HCT116 (cell line): ENCODE results near the gene POU1F1.

Experiments
- EGR1 ChIP-seq: IDR thresholded peaks from 2 replicates; pipeline ENCODE4 v1.6.1; 2012; ENCODE audit warnings: low read depth
- FOSL1 ChIP-seq: IDR thresholded peaks from 2 replicates; pipeline ENCODE4 v1.6.1; 2012; ENCODE audit warnings: low read depth
- POLR2A ChIP-seq: IDR thresholded peaks from 2 replicates; pipeline ENCODE4 v1.7.0; 2011; ENCODE audit warnings: borderline replicate concordance; ENCODE audit not compliant: insufficient read depth, insufficient read length; ENCODE audit errors: extremely low read depth
- RAD21 ChIP-seq: IDR thresholded peaks from 2 replicates; pipeline ENCODE4 v1.6.1; 2012; ENCODE audit warnings: low read depth, mild to moderate bottlenecking
- SP1 ChIP-seq: IDR thresholded peaks from 2 replicates; pipeline ENCODE4 v1.6.1; 2012; ENCODE audit warnings: low read depth
- SRF ChIP-seq: IDR thresholded peaks from 2 replicates; pipeline ENCODE4 v1.6.1; 2012; ENCODE audit warnings: low read depth
- TCF7L2 ChIP-seq: IDR thresholded peaks from 2 replicates; pipeline ENCODE4 v1.7.0; 2011; ENCODE audit warnings: borderline replicate concordance, inconsistent platforms; ENCODE audit not compliant: insufficient read depth, insufficient read length; ENCODE audit errors: extremely low read depth
- YY1 ChIP-seq: IDR thresholded peaks from 2 replicates; pipeline ENCODE4 v1.6.1; 2011; ENCODE audit warnings: low read length, low read depth, moderate library complexity, mild to moderate bottlenecking; ENCODE audit not compliant: insufficient replicate concordance; ENCODE audit errors: extremely low read depth
- TF ChIP-seq, protein P1 (sequence below), 3 experiments: fragments of 200-600 bp in 1 of 3; sonication (generic) in 1 of 3; IDR thresholded peaks in 2 of 3; conservative IDR thresholded peaks in 1 of 3; 2 replicates each; pipeline ENCODE4 v1.5.1; 2012 to 2017; ENCODE audit warnings: low read depth in 2 of 3, low read length in 2 of 3, antibody characterized with exemption in 1 of 3, borderline replicate concordance in 1 of 3, control low read depth in 1 of 3, mild to moderate bottlenecking in 1 of 3, mixed read lengths in 1 of 3, mixed run types in 1 of 3, moderate library complexity in 1 of 3; ENCODE audit not compliant: insufficient read depth in 1 of 3
- TF ChIP-seq, protein P2 (sequence below): IDR thresholded peaks from 2 replicates; pipeline ENCODE4 v1.6.1; 2012; ENCODE audit warnings: low read depth

DNA sequence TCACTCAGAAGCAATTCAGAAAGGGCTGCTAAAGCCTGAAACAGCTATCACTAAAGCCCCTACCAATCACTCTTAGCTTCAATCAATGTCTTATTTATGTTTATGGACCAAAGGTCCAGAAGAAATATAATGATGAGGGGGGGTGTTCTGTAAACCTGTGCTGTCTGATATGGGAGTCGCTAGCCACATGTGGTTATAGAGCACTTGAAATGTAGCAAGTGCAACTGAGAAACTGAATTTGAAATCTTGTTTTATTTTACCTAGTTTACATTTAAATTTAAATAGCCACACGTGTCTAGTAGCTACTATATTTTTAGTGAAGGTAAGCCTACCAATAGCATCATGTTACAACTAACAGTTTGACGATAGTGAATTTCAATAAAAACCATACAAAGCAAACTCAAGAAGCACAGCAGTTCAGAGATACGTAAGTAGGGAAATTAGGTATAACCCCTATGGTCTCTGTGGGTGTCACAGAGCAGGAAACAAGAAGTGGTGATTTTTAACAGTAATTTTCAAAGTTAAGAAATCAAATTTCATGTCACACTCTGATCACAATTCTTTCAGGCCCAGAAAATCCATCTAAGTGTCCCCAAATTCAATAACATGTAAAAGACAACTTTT is 3.6 kb downstream of the POU1F1 start:
- TF ChIP-seq EGR1 = no peak
- no peak for TF ChIP-seq TCF7L2
- no peak for TF ChIP-seq SRF
- TF ChIP-seq, protein P1, sequence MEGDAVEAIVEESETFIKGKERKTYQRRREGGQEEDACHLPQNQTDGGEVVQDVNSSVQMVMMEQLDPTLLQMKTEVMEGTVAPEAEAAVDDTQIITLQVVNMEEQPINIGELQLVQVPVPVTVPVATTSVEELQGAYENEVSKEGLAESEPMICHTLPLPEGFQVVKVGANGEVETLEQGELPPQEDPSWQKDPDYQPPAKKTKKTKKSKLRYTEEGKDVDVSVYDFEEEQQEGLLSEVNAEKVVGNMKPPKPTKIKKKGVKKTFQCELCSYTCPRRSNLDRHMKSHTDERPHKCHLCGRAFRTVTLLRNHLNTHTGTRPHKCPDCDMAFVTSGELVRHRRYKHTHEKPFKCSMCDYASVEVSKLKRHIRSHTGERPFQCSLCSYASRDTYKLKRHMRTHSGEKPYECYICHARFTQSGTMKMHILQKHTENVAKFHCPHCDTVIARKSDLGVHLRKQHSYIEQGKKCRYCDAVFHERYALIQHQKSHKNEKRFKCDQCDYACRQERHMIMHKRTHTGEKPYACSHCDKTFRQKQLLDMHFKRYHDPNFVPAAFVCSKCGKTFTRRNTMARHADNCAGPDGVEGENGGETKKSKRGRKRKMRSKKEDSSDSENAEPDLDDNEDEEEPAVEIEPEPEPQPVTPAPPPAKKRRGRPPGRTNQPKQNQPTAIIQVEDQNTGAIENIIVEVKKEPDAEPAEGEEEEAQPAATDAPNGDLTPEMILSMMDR (IDR thresholded peaks at IDR 0.05 in 2 of 3, conservative IDR thresholded peaks at IDR 0.05 in 1 of 3; ENCODE audit: borderline replicate concordance in 1 of 3, insufficient read depth in 1 of 3, low read depth in 2 of 3, low read length in 2 of 3) = no peak
- TF ChIP-seq, protein P2, sequence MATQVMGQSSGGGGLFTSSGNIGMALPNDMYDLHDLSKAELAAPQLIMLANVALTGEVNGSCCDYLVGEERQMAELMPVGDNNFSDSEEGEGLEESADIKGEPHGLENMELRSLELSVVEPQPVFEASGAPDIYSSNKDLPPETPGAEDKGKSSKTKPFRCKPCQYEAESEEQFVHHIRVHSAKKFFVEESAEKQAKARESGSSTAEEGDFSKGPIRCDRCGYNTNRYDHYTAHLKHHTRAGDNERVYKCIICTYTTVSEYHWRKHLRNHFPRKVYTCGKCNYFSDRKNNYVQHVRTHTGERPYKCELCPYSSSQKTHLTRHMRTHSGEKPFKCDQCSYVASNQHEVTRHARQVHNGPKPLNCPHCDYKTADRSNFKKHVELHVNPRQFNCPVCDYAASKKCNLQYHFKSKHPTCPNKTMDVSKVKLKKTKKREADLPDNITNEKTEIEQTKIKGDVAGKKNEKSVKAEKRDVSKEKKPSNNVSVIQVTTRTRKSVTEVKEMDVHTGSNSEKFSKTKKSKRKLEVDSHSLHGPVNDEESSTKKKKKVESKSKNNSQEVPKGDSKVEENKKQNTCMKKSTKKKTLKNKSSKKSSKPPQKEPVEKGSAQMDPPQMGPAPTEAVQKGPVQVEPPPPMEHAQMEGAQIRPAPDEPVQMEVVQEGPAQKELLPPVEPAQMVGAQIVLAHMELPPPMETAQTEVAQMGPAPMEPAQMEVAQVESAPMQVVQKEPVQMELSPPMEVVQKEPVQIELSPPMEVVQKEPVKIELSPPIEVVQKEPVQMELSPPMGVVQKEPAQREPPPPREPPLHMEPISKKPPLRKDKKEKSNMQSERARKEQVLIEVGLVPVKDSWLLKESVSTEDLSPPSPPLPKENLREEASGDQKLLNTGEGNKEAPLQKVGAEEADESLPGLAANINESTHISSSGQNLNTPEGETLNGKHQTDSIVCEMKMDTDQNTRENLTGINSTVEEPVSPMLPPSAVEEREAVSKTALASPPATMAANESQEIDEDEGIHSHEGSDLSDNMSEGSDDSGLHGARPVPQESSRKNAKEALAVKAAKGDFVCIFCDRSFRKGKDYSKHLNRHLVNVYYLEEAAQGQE = no peak
- no peak for TF ChIP-seq FOSL1
- no peak for TF ChIP-seq POLR2A
- no peak for TF ChIP-seq SP1
- no peak for TF ChIP-seq YY1
- TF ChIP-seq RAD21 = no peak
